K562 (cell line): ENCODE data around the gene CACNA2D2. TPM values are rescaled to one million over a fixed set of nuclear protein-coding genes. Genes with fewer than 3 reads are reported as not detected.
A peak's percentile ranks its signal among the peaks of the same experiment; 100 is the strongest.

Experiments
- CTBP1 ChIP-seq: fragments of 450-650 bp; IDR thresholded peaks from 2 replicates; pipeline ENCODE4 v1.6.1; 2016; ENCODE audit warnings: borderline replicate concordance
- FOXM1 ChIP-seq, 2 experiments: fragments of 450-650 bp in 1 of 2; sonication (generic) in 1 of 2; formaldehyde crosslinking in 1 of 2; IDR thresholded peaks; 2 replicates each; pipeline versions ENCODE4 v1.6.1 to v1.9.0; 2017 to 2022; ENCODE audit warnings: low read depth in 2 of 2, mild to moderate bottlenecking in 2 of 2, missing genetic modification reagents in 1 of 2, moderate library complexity in 1 of 2
- NONO ChIP-seq, 2 experiments: fragments of 200-400 bp in 1 of 2; fragments of 450-650 bp in 1 of 2; formaldehyde crosslinking in 1 of 2; IDR thresholded peaks; 2 replicates each; pipeline ENCODE4 v1.6.1; 2017; ENCODE audit warnings: low read depth in 2 of 2, mild to moderate bottlenecking in 2 of 2, moderate library complexity in 2 of 2, low read length in 1 of 2
- NR2C2 ChIP-seq, 2 experiments: fragments of 200-800 bp in 1 of 2; sonication (Bioruptor generic) in 1 of 2; sonication (generic) in 1 of 2; formaldehyde crosslinking in 1 of 2; IDR thresholded peaks; 2 replicates each; pipeline versions ENCODE4 v1.6.1 to v1.8.0; 2016 to 2022; ENCODE audit warnings: mild to moderate bottlenecking in 1 of 2, missing compliant biosample characterization in 1 of 2, missing genetic modification characterization in 1 of 2, missing genetic modification reagents in 1 of 2
- NRF1 ChIP-seq, 2 experiments: fragments of 450-650 bp; IDR thresholded peaks in 1 of 2; conservative IDR thresholded peaks in 1 of 2; 2 replicates each; pipeline ENCODE4 v1.6.1; 2014; ENCODE audit warnings: mild to moderate bottlenecking in 2 of 2
- PHB2 ChIP-seq: fragments of 450-650 bp; IDR thresholded peaks from 2 replicates; pipeline ENCODE4 v1.6.1; 2017; ENCODE audit warnings: low read depth
- SIN3A ChIP-seq, 2 experiments: fragments of 150-350 bp in 1 of 2; IDR thresholded peaks; 2 replicates each; pipeline ENCODE4 v1.6.1; 2011 to 2016; ENCODE audit warnings: borderline replicate concordance in 2 of 2, low read depth in 2 of 2, low read length in 2 of 2, mild to moderate bottlenecking in 2 of 2, moderate library complexity in 2 of 2; ENCODE audit not compliant: control insufficient read depth in 1 of 2
- SP1 ChIP-seq: sonication (generic); formaldehyde crosslinking; IDR thresholded peaks from 2 replicates; pipeline ENCODE4 v1.8.1; 2022; ENCODE audit warnings: mild to moderate bottlenecking, missing genetic modification reagents
- polyA plus RNA-seq, 8 experiments: library from polyadenylated mRNA; depleted of rRNA in 4 of 8; stranded (reverse) in 5 of 8; unstranded in 3 of 8; fragments of >200 nt; fragmentation: Nextera tagmentation in 2 of 8; fragmentation: Illumina TruSeq in 1 of 8; extraction: Ambion mirVana in 2 of 8; extraction: Trizol in 1 of 8; gene quantifications; 2 replicates each; pipeline versions ENCODE4 v1.2.1 to v1.2.3, GENCODE V29; 2011 to 2014; ENCODE audit warnings: inconsistent platforms in 1 of 8, missing spikeins in 1 of 8
- total RNA-seq, 7 experiments: library from RNA; depleted of rRNA in 6 of 7; stranded (reverse); fragments of >200 nt in 6 of 7; fragmentation: Illumina TruSeq in 2 of 7; extraction: Trizol in 2 of 7; gene quantifications; 2 replicates each; pipeline versions ENCODE4 v1.2.1 to v1.2.3, GENCODE V29; 2011 to 2021; ENCODE audit warnings: low replicate concordance in 1 of 7
- TF ChIP-seq, protein P1 (sequence below): sonication (generic); formaldehyde crosslinking; IDR thresholded peaks from 2 replicates; pipeline ENCODE4 v1.8.1; 2023; ENCODE audit warnings: missing genetic modification reagents, mild to moderate bottlenecking, borderline replicate concordance
- TF ChIP-seq, protein P2 (sequence below): fragments of 450-650 bp; IDR thresholded peaks from 2 replicates; pipeline ENCODE4 v1.6.1; 2016; ENCODE audit warnings: mild to moderate bottlenecking
- TF ChIP-seq, protein P3 (sequence below): fragments of 450-650 bp; IDR thresholded peaks from 2 replicates; pipeline ENCODE4 v1.6.1; 2014; ENCODE audit warnings: low read depth, mild to moderate bottlenecking, moderate library complexity, borderline replicate concordance

CACNA2D2 gene
- total and polyA plus RNA-seq, 9 of the 15 experiments (the other 6 are each of a cell fraction or from before 2014, with no cell fraction given), result 0.11 to 0.58 (median 0.36) TPM; not detected in 2

DNA sequence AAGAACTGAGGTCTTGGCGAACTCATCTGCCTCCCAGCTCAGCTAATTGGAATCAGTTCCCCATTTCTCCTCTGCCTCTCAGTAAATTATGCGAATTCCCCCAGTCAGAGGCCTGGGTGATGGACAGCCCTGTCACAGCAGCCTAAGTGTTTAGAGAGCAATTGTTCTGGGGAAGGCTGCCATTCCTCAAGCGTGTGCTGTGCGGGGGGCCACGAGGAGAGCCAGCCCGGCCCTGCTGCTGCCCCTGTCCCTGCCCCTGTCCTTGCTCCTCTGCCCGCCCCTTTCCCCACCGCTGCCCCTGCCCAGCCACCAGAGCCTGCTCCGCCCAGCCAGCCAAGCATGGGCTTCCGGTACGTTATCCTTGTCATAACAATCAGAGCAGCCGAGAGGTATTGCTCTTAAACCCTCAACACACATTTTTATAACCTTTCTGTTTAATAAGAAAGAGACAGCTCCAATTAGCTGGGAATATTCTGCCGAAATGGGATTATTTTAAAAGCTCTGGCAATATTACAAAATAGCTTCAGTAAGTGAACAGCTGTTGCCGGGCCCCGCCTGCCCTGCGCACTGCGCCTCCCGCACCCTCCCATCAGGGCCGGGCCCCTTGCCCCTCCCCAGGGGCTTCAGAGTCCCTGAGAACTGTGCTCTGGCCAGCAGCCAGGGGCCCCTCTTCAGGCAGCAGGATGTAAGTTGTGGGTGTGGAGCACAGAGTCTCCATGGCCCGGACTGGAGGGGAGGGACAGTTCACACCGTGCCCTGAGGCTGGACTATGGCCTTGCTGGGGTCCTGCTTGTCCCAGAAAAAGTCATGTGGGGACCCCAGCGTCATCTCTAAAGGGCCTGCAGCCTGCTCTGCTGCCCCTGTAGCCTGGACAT is 12.4 kb upstream of the CACNA2D2 start (continued):
- TF ChIP-seq, protein P1, sequence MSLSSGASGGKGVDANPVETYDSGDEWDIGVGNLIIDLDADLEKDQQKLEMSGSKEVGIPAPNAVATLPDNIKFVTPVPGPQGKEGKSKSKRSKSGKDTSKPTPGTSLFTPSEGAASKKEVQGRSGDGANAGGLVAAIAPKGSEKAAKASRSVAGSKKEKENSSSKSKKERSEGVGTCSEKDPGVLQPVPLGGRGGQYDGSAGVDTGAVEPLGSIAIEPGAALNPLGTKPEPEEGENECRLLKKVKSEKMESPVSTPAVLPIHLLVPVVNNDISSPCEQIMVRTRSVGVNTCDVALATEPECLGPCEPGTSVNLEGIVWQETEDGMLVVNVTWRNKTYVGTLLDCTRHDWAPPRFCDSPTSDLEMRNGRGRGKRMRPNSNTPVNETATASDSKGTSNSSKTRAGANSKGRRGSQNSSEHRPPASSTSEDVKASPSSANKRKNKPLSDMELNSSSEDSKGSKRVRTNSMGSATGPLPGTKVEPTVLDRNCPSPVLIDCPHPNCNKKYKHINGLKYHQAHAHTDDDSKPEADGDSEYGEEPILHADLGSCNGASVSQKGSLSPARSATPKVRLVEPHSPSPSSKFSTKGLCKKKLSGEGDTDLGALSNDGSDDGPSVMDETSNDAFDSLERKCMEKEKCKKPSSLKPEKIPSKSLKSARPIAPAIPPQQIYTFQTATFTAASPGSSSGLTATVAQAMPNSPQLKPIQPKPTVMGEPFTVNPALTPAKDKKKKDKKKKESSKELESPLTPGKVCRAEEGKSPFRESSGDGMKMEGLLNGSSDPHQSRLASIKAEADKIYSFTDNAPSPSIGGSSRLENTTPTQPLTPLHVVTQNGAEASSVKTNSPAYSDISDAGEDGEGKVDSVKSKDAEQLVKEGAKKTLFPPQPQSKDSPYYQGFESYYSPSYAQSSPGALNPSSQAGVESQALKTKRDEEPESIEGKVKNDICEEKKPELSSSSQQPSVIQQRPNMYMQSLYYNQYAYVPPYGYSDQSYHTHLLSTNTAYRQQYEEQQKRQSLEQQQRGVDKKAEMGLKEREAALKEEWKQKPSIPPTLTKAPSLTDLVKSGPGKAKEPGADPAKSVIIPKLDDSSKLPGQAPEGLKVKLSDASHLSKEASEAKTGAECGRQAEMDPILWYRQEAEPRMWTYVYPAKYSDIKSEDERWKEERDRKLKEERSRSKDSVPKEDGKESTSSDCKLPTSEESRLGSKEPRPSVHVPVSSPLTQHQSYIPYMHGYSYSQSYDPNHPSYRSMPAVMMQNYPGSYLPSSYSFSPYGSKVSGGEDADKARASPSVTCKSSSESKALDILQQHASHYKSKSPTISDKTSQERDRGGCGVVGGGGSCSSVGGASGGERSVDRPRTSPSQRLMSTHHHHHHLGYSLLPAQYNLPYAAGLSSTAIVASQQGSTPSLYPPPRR, result no peak
- TF ChIP-seq, protein P2, sequence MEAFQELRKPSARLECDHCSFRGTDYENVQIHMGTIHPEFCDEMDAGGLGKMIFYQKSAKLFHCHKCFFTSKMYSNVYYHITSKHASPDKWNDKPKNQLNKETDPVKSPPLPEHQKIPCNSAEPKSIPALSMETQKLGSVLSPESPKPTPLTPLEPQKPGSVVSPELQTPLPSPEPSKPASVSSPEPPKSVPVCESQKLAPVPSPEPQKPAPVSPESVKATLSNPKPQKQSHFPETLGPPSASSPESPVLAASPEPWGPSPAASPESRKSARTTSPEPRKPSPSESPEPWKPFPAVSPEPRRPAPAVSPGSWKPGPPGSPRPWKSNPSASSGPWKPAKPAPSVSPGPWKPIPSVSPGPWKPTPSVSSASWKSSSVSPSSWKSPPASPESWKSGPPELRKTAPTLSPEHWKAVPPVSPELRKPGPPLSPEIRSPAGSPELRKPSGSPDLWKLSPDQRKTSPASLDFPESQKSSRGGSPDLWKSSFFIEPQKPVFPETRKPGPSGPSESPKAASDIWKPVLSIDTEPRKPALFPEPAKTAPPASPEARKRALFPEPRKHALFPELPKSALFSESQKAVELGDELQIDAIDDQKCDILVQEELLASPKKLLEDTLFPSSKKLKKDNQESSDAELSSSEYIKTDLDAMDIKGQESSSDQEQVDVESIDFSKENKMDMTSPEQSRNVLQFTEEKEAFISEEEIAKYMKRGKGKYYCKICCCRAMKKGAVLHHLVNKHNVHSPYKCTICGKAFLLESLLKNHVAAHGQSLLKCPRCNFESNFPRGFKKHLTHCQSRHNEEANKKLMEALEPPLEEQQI, result no peak
- TF ChIP-seq, protein P3, sequence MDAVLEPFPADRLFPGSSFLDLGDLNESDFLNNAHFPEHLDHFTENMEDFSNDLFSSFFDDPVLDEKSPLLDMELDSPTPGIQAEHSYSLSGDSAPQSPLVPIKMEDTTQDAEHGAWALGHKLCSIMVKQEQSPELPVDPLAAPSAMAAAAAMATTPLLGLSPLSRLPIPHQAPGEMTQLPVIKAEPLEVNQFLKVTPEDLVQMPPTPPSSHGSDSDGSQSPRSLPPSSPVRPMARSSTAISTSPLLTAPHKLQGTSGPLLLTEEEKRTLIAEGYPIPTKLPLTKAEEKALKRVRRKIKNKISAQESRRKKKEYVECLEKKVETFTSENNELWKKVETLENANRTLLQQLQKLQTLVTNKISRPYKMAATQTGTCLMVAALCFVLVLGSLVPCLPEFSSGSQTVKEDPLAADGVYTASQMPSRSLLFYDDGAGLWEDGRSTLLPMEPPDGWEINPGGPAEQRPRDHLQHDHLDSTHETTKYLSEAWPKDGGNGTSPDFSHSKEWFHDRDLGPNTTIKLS, result no peak
- TF ChIP-seq NONO (IDR thresholded peaks at IDR 0.05; ENCODE audit: low read depth in 2 of 2, low read length in 1 of 2) (no peak), NR2C2 (CRISPR knock-in tag; IDR thresholded peaks at IDR 0.05) (no peak), NR2C2 (tag; IDR thresholded peaks at IDR 0.05) (no peak), SP1 (CRISPR knock-in tag) (no peak), CTBP1 (no peak), NRF1 (conservative IDR thresholded peaks at IDR 0.05 in 1 of 2, IDR thresholded peaks at IDR 0.05 in 1 of 2) (peak in 1 of 2 experiments; percentile 33; a peak in 1 of 4 replicates), PHB2 (no peak), FOXM1 (IDR thresholded peaks at IDR 0.05; ENCODE audit: low read depth) (no peak), FOXM1 (CRISPR knock-in tag; IDR thresholded peaks at IDR 0.05; ENCODE audit: low read depth) (no peak), SIN3A (IDR thresholded peaks at IDR 0.05; ENCODE audit: borderline replicate concordance in 2 of 2, control insufficient read depth in 1 of 2, low read depth in 2 of 2, low read length in 2 of 2) (no peak)
- TF ChIP-seq, all 486 proteins: peak for 6
